HL-60 (cell line): ENCODE data around the gene CDH23.

Experiments
- DNase-seq, 2 experiments: peaks; one replicate each; pipeline ENCODE4 v3.0.0-alpha.2; 2010 to 2020; ENCODE audit warnings: low read depth in 1 of 2, low spot score in 1 of 2
- H3K27ac ChIP-seq: fragments of 250-450 bp; sonication (Bioruptor Pico); replicated peaks from 2 replicates; pipeline ENCODE4 v1.5.1; 2020; ENCODE audit warnings: mild to moderate bottlenecking, moderate library complexity
- H3K27me3 ChIP-seq: fragments of 250-450 bp; sonication (Bioruptor Pico); 2 replicates; pipeline ENCODE4 v1.5.1; 2021; ENCODE audit warnings: mild to moderate bottlenecking, moderate library complexity; ENCODE audit not compliant: insufficient read depth, poor library complexity, severe bottlenecking
- H3K4me3 ChIP-seq: replicated peaks from 2 replicates; pipeline ENCODE4 v1.5.1; 2011; ENCODE audit warnings: mild to moderate bottlenecking, control low read depth, low read length; ENCODE audit not compliant: insufficient read depth
- CTCF ChIP-seq: IDR thresholded peaks from one replicate; pipeline ENCODE4 v1.5.1; 2011; ENCODE audit warnings: low read length, control low read depth, inconsistent platforms; ENCODE audit not compliant: insufficient read depth
- GABPA ChIP-seq: IDR thresholded peaks from 2 replicates; pipeline ENCODE4 v1.6.1; 2012; ENCODE audit warnings: low read depth
- POLR2AphosphoS5 ChIP-seq: IDR thresholded peaks from 2 replicates; pipeline ENCODE4 v1.6.1; 2012; ENCODE audit warnings: low read depth
- SPI1 ChIP-seq: IDR thresholded peaks from 2 replicates; pipeline ENCODE4 v1.6.1; 2012; ENCODE audit warnings: low read depth, mild to moderate bottlenecking, borderline replicate concordance
- TF ChIP-seq, protein P1 (sequence below): IDR thresholded peaks from 2 replicates; pipeline ENCODE4 v1.6.1; 2012; ENCODE audit warnings: low read depth; ENCODE audit not compliant: insufficient replicate concordance

CDH23 gene

DNA sequence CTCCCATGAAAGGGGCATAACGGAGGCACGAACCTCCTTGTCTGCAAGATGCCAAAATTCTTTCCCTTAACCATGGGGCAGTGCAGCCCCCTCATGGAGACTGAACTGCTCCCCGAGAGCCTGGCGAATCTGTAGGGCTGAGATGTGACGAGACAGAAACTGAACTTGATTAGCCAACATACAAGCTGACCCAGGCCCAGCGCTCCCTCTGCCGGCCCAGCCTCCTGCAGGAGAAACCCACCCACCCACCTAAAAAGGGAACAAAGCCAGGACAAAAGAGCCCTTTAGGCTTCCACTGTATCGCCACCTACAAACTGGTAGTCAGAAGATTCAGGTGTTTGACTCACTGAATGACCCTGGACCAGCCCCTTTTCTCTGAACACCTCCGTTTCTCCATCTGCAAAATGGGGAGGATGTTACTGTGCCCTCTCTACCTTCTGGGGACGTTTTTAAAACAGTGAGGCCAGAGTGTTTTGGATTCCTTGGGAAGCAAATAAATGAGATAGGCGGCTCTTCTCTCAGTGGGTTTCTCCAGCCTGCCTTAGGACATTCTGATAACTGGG, 264.4 kb downstream of the CDH23 start:
- no peak for DNase-seq
- H3K4me3 ChIP-seq, result no peak overlapping the region
- no peaks in the 10 kb centered on the region for H3K27me3 ChIP-seq
- H3K27ac ChIP-seq, result no peak overlapping the region
- TF ChIP-seq SPI1 (no peak), POLR2AphosphoS5 (no peak)
- TF ChIP-seq, protein P1, sequence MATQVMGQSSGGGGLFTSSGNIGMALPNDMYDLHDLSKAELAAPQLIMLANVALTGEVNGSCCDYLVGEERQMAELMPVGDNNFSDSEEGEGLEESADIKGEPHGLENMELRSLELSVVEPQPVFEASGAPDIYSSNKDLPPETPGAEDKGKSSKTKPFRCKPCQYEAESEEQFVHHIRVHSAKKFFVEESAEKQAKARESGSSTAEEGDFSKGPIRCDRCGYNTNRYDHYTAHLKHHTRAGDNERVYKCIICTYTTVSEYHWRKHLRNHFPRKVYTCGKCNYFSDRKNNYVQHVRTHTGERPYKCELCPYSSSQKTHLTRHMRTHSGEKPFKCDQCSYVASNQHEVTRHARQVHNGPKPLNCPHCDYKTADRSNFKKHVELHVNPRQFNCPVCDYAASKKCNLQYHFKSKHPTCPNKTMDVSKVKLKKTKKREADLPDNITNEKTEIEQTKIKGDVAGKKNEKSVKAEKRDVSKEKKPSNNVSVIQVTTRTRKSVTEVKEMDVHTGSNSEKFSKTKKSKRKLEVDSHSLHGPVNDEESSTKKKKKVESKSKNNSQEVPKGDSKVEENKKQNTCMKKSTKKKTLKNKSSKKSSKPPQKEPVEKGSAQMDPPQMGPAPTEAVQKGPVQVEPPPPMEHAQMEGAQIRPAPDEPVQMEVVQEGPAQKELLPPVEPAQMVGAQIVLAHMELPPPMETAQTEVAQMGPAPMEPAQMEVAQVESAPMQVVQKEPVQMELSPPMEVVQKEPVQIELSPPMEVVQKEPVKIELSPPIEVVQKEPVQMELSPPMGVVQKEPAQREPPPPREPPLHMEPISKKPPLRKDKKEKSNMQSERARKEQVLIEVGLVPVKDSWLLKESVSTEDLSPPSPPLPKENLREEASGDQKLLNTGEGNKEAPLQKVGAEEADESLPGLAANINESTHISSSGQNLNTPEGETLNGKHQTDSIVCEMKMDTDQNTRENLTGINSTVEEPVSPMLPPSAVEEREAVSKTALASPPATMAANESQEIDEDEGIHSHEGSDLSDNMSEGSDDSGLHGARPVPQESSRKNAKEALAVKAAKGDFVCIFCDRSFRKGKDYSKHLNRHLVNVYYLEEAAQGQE, result no peak

DNA sequence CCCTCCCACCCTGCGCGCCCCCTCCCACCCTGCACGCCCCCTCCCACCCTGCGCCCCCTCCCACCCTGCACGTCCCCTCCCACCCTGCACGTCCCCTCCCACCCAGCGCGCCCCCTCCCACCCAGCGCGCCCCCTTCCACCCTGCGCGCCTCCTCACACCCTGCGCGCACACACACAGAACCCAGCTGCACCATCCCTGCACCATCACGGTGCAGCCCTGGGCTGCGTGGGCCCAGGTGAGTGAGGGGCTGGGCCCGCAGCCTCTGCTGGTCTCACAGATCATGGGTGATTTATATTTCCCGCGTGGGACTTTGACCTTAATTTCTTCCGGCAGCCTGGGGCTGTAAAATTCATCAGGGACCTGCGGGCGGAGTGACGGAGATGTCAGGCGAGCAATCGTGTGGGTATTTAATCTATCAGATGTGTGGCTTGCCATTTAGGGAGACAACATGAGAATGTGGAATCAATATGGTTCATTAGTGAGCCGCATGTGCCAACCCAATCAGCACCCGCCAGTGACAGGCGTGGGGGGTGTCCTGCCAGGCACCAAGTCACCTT, 265.1 kb downstream of the CDH23 start:
- no peak for DNase-seq
- Histone ChIP-seq H3K27me3 (no peaks in the 10 kb centered on the region), H3K27ac (no peak overlapping the region), H3K4me3 (no peak overlapping the region)
- no peak for TF ChIP-seq GABPA
- no peak for TF ChIP-seq CTCF
- no peak for TF ChIP-seq SPI1
- TF ChIP-seq, protein P1, result no peak
- no peak for TF ChIP-seq POLR2AphosphoS5

DNA sequence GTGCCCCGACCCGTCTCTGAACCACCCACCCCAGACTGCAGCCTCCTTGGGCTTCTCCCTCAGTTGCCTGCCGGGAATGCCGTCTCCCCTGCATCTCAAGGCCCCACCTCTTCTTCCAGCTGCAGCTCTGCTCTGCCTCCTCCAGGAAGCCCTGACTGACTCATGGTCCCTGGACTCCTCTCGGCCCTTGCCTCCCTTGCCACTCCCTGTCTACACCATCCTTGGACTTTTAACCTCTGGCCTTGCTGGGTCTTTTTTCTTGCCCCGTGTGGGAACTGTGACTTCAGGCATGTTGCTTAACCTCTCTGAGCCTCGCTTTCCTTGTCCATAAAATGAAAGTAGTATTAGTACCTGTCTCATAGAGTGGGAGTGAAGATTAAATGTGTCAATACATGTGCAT, 266.6 kb downstream of the CDH23 start:
- TF ChIP-seq SPI1 (no peak), CTCF (no peak), POLR2AphosphoS5 (no peak), GABPA (no peak)
- TF ChIP-seq, protein P1, result no peak
- no peak overlapping the region for H3K27ac ChIP-seq

More for the DNA sequence above, 266.6 kb downstream of the CDH23 start:
- no peaks in the 10 kb centered on the region for H3K27me3 ChIP-seq
- no peak overlapping the region for H3K4me3 ChIP-seq
- no peak for DNase-seq
